GM12891 (cell line): ENCODE data around the gene UBQLN4.

Experiments
- PAX5 ChIP-seq: IDR thresholded peaks from 2 replicates; pipeline ENCODE4 v1.6.1; 2011; ENCODE audit warnings: low read length, moderate library complexity, mild to moderate bottlenecking; ENCODE audit not compliant: insufficient read depth, severe bottlenecking
- POLR2A ChIP-seq: IDR thresholded peaks from 2 replicates; pipeline ENCODE4 v1.6.1; 2011; ENCODE audit warnings: low read depth, low read length, control low read depth
- POLR2AphosphoS5 ChIP-seq: IDR thresholded peaks from 2 replicates; pipeline ENCODE4 v1.6.1; 2011; ENCODE audit warnings: low read depth, low read length, control low read depth
- POU2F2 ChIP-seq: IDR thresholded peaks from 2 replicates; pipeline ENCODE4 v1.6.1; 2011; ENCODE audit warnings: low read depth, mild to moderate bottlenecking, control low read depth, low read length, moderate library complexity
- SPI1 ChIP-seq: IDR thresholded peaks from 2 replicates; pipeline ENCODE4 v1.6.1; 2011; ENCODE audit warnings: low read depth, low read length, control low read depth
- TAF1 ChIP-seq: IDR thresholded peaks from 2 replicates; pipeline ENCODE4 v1.6.1; 2011; ENCODE audit warnings: low read depth, low read length, control low read depth

GRCh38 chr1:156090840-156091188, 37.2 kb upstream of the UBQLN4 start:
- no peak for TF ChIP-seq POLR2A
- no peak for TF ChIP-seq PAX5
- TF ChIP-seq POLR2AphosphoS5: no peak
- TF ChIP-seq TAF1: no peak
- no peak for TF ChIP-seq POU2F2
- no peak for TF ChIP-seq SPI1
